OCI-LY7 (cell line): Measurements from ENCODE around the gene CHRNA4. TPM values are rescaled to one million over a fixed set of nuclear protein-coding genes. Genes with fewer than 3 reads are reported as not detected.
A peak's percentile ranks its signal among the peaks of the same experiment; 100 is the strongest.

ENCODE experiments used
- BruUV-seq: library from RNA; stranded (reverse); fragments of 400-500 nt; replicated peaks from 2 replicates; lab custom pipeline; 2021; lab: Mats Ljungman, UMichigan
- CTCF ChIA-PET: fragments of 300-600 bp; sonication (Branson Sonifier 250); formaldehyde crosslinking; loops from one replicate; lab custom pipeline; 2022; ENCODE audit warnings: antibody characterized with exemption; ENCODE audit not compliant: unreplicated experiment; lab: Charles Lee
- POLR2A ChIA-PET: fragments of 300-600 bp; sonication (Branson Sonifier 250); formaldehyde crosslinking; loops from one replicate; lab custom pipeline; 2022; ENCODE audit warnings: antibody characterized with exemption; lab: Charles Lee
- DNase-seq: peaks from one replicate; pipeline ENCODE4 v3.0.0-alpha.2; 2015; ENCODE audit warnings: low spot score
- H2AFZ ChIP-seq: fragments of 200-600 bp; sonication (generic), shearing (Covaris generic); 2 replicates; pipeline ENCODE4 v1.6.1; 2014; ENCODE audit warnings: mild to moderate bottlenecking, antibody characterized with exemption, low read length, moderate library complexity
- H3K27ac ChIP-seq: fragments of 200-600 bp; sonication (generic); 2 replicates; pipeline ENCODE4 v1.5.1; 2014; ENCODE audit warnings: mixed run types, low read depth, mild to moderate bottlenecking, moderate library complexity, low read length, inconsistent platforms; ENCODE audit not compliant: poor library complexity, severe bottlenecking
- H3K36me3 ChIP-seq: fragments of 200-600 bp; sonication (generic); 2 replicates; pipeline ENCODE4 v1.6.1; 2014; ENCODE audit warnings: mild to moderate bottlenecking, antibody characterized with exemption, low read length, moderate library complexity, mixed read lengths; ENCODE audit not compliant: insufficient read depth
- H3K4me1 ChIP-seq: fragments of 200-600 bp; sonication (generic); 2 replicates; pipeline ENCODE4 v1.5.1; 2014; ENCODE audit warnings: mild to moderate bottlenecking, low read length; ENCODE audit not compliant: insufficient read depth, poor library complexity, severe bottlenecking
- H3K4me2 ChIP-seq: fragments of 200-600 bp; sonication (generic); 2 replicates; pipeline ENCODE4 v1.6.1; 2014; ENCODE audit warnings: mild to moderate bottlenecking, low read length
- H3K4me3 ChIP-seq: fragments of 200-600 bp; sonication (generic); 2 replicates; pipeline ENCODE4 v1.5.1; 2014; ENCODE audit warnings: mild to moderate bottlenecking, low read depth, low read length; ENCODE audit not compliant: poor library complexity, severe bottlenecking
- H3K79me2 ChIP-seq: fragments of 200-600 bp; sonication (generic); 2 replicates; pipeline ENCODE4 v1.6.1; 2016; ENCODE audit warnings: low read depth, mild to moderate bottlenecking, low read length, moderate library complexity, mixed read lengths; ENCODE audit not compliant: insufficient read depth
- H3K9me2 ChIP-seq: fragments of 200-600 bp; sonication (generic); 2 replicates; pipeline ENCODE4 v1.6.1; 2016; ENCODE audit warnings: mild to moderate bottlenecking, low read length, mixed read lengths; ENCODE audit not compliant: insufficient read depth
- H3K9me3 ChIP-seq: fragments of 200-600 bp; sonication (generic); 2 replicates; pipeline ENCODE4 v1.6.1; 2014; ENCODE audit warnings: mild to moderate bottlenecking, mixed run types, low read length, mixed read lengths
- H4K20me1 ChIP-seq: fragments of 200-600 bp; sonication (generic); 2 replicates; pipeline ENCODE4 v1.6.1; 2014; ENCODE audit warnings: mild to moderate bottlenecking, antibody characterized with exemption, low read length, moderate library complexity, mixed read lengths; ENCODE audit not compliant: insufficient read depth
- CTCF ChIP-seq: fragments of 200-600 bp; sonication (generic); conservative IDR thresholded peaks from 2 replicates; pipeline ENCODE4 v1.5.1; 2014; ENCODE audit warnings: mild to moderate bottlenecking, antibody characterized with exemption, low read length, moderate library complexity, mixed read lengths
- EZH2phosphoT487 ChIP-seq: fragments of 200-600 bp; sonication (generic); IDR thresholded peaks from 2 replicates; pipeline ENCODE4 v1.6.1; 2018; ENCODE audit warnings: low read depth, borderline replicate concordance, mild to moderate bottlenecking, mixed run types, antibody characterized with exemption, low read length, moderate library complexity, mixed read lengths
- intact Hi-C: fragments of 100-400 bp; cut with micrococcal nuclease; formaldehyde crosslinking; loops from one replicate; pipeline ENCODE4 v1.10.0; 2022; ENCODE audit not compliant: unreplicated experiment
- total RNA-seq, 2 experiments: library from RNA; depleted of rRNA in 1 of 2; stranded (reverse); fragments of >200 nt in 1 of 2; shearing (Covaris generic) in 1 of 2; gene quantifications; 2 replicates each; pipeline ENCODE4 v1.2.3, GENCODE V29; 2014 to 2022

The CHRNA4 gene
- total RNA-seq, 2 experiments from 2014 or later: not detected

- ChIA-PET CTCF (no interaction called here), POLR2A (no interaction called here)
- no peak overlapping the region for H3K4me3 ChIP-seq
- H3K4me2 ChIP-seq: no peak overlapping the region
- H3K36me3 ChIP-seq: no peaks in the 10 kb centered on the region
- H3K27ac ChIP-seq: peak overlapping the region; percentile 63
- no peak overlapping the region for H2AFZ ChIP-seq
- H3K4me1 ChIP-seq: peaks cover 19% of the 10 kb centered on the region
- intact Hi-C loops: no loop called here
- no TSS peak for BruUV-seq
- peak; percentile 6 for DNase-seq
- no peaks in the 10 kb centered on the region for H3K9me3 ChIP-seq
- H4K20me1 ChIP-seq: no peaks in the 10 kb centered on the region
- H3K79me2 ChIP-seq: no peaks in the 10 kb centered on the region
- TF ChIP-seq CTCF: no peak
- TF ChIP-seq EZH2phosphoT487: no peak
- H3K9me2 ChIP-seq: no peaks in the 10 kb centered on the region
Observed at GRCh38 chr20:63328026-63328700, 33.0 kb downstream of the CHRNA4 start.

- no peak for TF ChIP-seq CTCF
- no peak for TF ChIP-seq EZH2phosphoT487
- intact Hi-C loops: no loop called here
- Histone ChIP-seq H3K4me1 (peaks cover 19% of the 10 kb centered on the region), H3K79me2 (no peaks in the 10 kb centered on the region), H4K20me1 (no peaks in the 10 kb centered on the region), H3K4me2 (no peak overlapping the region; the same call in 1 of the 2 replicates), H3K9me2 (no peaks in the 10 kb centered on the region), H3K36me3 (no peaks in the 10 kb centered on the region), H3K27ac (peak overlapping the region; percentile 63), H3K4me3 (no peak overlapping the region), H2AFZ (no peak overlapping the region), H3K9me3 (no peaks in the 10 kb centered on the region)
- BruUV-seq: no TSS peak
- POLR2A ChIA-PET: no interaction called here
- CTCF ChIA-PET: no interaction called here
- DNase-seq: no peak
Observed at GRCh38 chr20:63327231-63327745, 33.9 kb downstream of the CHRNA4 start.
